HG03342 (cell line): ENCODE measurements around the gene ARMH4.

Experiments
- ATAC-seq: cut with Tn5 transposase; IDR thresholded peaks from one replicate; pipeline ENCODE4 v1.9.1; 2021; ENCODE audit warnings: mild to moderate bottlenecking, moderate library complexity; ENCODE audit not compliant: unreplicated experiment

The ARMH4 gene

GRCh38 chr14:58055497-58056010 lies 96.5 kb downstream of the ARMH4 start:
- ATAC-seq, result no peak

GRCh38 chr14:58054100-58054499 lies 97.9 kb downstream of the ARMH4 start:
- no peak for ATAC-seq

- ATAC-seq, result no peak
These were observed 103.8 kb downstream of the ARMH4 start for GRCh38 chr14:58048219-58048618.

GRCh38 chr14:58027904-58028303 lies 124.1 kb downstream of the ARMH4 start:
- no peak for ATAC-seq

- ATAC-seq, result no peak
These were observed 125.0 kb downstream of the ARMH4 start for GRCh38 chr14:58026967-58027366.

GRCh38 chr14:58026219-58026618 lies 125.8 kb downstream of the ARMH4 start:
- ATAC-seq, result no peak

GRCh38 chr14:58014778-58015177 lies 137.2 kb downstream of the ARMH4 start:
- ATAC-seq, result no peak

- ATAC-seq, result no peak
These were observed 149.4 kb downstream of the ARMH4 start for GRCh38 chr14:58002618-58003017.

GRCh38 chr14:57999979-58000378 lies 152.0 kb downstream of the ARMH4 start:
- ATAC-seq, result no peak

- no peak for ATAC-seq
These were observed 152.5 kb downstream of the ARMH4 start for GRCh38 chr14:57999471-57999870.

- ATAC-seq, result no peak
These were observed 153.2 kb downstream of the ARMH4 start for GRCh38 chr14:57998766-57999165.

- no peak for ATAC-seq
These were observed 160.7 kb downstream of the ARMH4 start for GRCh38 chr14:57991353-57991752.

- ATAC-seq, result no peak
These were observed 163.6 kb downstream of the ARMH4 start for GRCh38 chr14:57988445-57988844.

GRCh38 chr14:57987596-57988300 lies 164.3 kb downstream of the ARMH4 start:
- no peak for ATAC-seq

GRCh38 chr14:57987051-57987450 lies 165.0 kb downstream of the ARMH4 start:
- no peak for ATAC-seq

GRCh38 chr14:57982804-57983634 lies 169.0 kb downstream of the ARMH4 start:
- ATAC-seq, result no peak

- no peak for ATAC-seq
These were observed 170.0 kb downstream of the ARMH4 start for GRCh38 chr14:57981817-57982560.

- no peak for ATAC-seq
These were observed 172.5 kb downstream of the ARMH4 start for GRCh38 chr14:57979376-57980048.

- no peak for ATAC-seq
These were observed 175.3 kb downstream of the ARMH4 start for GRCh38 chr14:57976701-57977100.

- no peak for ATAC-seq
These were observed 177.1 kb downstream of the ARMH4 start for GRCh38 chr14:57974896-57975295.

GRCh38 chr14:57970594-57970993 lies 181.4 kb downstream of the ARMH4 start:
- ATAC-seq, result no peak
